Umbilical cord (tissue), 2 donors: ENCODE results near the gene MT1E. TPM values are rescaled to one million over a fixed set of nuclear protein-coding genes. Genes with fewer than 3 reads are reported as not detected.
"Not testable (repeated sequence)": the region's sequence is repeated elsewhere in the genome, so short reads cannot be mapped to it uniquely, and the experiment has no call there.

Experiments
- DNase-seq: peaks from one replicate; pipeline ENCODE4 v3.0.0-alpha.2; 2015; ENCODE audit warnings: low spot score
- total RNA-seq: library from RNA; depleted of rRNA; stranded (reverse); fragments of >200 nt; gene quantifications from one replicate; pipeline ENCODE4 v1.2.3, GENCODE V29; 2014; ENCODE audit warnings: low replicate concordance; ENCODE audit not compliant: insufficient read depth

MT1E gene
- total RNA-seq, 1 donor from 2014 or later = 47.4 TPM

DNA sequence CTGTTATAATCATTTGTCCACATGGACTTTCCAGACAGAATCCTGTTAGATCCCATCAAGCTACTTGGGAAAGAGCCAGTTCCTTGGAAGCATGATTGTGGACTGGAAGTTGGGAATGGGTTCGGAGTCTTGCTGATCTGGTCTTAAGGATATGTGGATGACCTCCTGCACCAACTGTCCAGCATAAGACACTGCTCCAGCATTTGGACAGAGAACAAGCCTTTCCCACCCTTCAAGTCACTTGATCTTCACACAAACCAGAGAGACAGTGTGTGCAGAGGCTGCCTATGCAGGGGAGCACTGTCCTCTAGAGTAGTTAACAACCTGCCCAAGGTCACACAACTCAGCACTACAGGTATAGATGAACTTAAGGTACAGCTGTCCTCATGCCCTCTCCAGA is 20.3 kb downstream of the MT1E start:
- no peak for DNase-seq

DNA sequence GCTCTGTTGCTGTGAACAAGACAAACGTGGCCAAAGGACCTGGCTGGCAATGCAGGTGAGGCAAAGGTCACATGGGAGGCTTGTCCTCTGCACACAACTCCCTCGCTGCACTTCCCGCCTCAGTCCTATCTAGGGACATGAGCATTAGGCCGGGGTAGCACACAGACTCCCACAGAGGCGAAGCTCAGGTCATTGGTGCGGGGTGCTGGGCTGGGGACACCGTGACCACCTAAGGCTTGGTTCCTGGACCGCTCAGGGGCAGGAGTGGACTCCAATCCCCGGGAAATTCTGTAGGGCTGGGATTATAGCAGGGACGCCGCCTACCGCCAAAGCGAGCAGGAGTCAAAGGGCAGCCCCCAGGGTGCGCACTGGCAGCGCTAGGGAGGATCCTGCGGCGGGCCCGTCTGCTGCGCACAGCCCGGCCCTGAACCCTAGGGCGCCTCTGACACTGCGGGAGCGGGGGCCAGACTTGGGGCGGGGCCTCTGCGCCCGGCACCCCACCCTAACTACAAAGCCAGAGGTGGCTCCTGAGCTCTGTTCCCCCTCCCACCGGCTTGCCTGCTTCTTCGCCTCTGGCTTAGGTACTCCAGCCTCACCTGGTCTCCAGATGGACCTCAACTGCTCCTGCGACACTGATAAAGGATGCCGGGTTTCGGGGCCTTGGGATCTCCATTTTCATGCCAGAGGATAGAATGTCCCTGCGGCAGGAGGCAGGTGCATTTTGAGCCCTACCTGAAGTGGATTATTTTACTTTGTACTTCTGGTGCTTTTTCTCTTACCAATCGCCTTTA is 22.3 kb downstream of the MT1E start:
- no peak for DNase-seq

DNA sequence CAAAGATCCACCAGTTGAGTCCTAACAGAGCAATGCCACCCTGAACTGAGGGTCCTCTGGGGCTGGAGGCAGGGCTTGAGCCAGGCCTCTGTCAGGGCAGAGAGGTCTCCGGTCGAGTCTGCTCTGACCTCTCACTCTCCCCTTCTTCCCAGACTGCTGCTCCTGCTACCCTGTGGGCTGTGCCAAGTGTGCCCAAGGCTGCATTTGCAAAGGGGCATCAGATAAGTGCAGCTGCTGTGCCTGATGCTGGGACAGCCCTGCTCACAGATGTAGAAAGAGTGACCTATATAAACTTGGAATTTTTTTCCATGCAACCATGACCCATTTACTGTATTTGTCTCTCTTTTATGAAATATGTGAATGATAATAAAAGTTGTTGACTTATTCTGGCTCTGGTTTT is 23.7 kb downstream of the MT1E start:
- DNase-seq = no peak

DNA sequence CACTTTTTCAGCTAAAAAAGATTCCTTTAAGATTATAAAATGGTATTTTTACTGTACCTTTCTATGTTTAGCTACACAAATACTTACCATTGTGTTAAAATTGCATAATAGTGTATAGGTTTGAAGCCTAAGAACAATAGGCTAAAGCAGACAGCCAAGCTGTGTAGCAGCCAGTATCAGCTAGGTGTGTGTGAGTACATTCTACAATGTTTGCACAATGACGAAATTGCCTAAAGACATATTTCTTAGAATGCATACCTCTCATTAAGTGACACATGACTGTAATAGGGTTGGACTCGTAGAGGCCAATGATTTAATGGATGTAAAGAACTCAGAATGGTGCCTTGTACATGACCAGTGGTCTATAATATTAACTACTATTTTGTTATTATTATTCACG is 24.2 kb downstream of the MT1E start:
- DNase-seq = no peak

DNA sequence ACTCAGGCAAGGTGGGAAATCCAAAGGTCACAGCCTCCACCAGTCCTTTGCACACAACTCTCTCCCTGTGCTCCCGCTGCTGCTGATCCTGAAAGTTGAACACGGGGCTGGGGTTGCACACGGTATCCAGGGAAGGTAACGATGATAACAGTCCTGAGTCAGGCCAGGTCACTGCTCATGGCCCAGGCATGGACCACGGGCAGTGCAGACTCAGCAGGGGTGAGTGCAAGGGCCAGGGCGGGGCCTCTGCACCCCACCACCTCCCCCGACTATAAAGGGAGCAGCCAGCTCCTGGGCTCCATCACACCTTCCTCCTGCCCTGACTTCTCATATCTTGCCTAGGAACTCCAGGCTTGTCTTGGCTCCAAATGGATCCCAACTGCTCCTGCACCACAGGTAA is 26.0 kb downstream of the MT1E start, which contains the start of gene MT1B:
MT1B (plus strand) TSS at position 301 of the 400 bp plus-strand sequence; CDS start at position 369, 68 bp downstream.
- DNase-seq = no peak

DNA sequence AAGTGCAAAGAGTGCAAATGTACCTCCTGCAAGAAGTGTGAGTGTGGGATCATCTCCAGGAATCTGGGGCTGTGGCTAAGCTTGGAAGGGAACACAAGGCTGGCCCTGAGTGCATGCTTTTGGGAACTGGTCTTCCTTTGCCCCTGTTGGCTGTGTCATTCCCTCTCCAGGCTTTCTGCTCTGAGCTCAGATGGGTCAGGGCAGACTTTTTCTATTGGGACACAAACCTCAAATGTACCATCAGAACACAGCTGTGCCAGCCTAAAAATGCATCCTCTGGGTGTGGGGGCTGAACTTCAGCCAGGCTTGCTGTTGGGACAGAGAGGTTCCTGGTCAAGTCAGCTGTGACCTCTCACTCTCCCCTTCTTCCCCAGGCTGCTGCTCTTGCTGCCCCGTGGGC is 27.0 kb downstream of the MT1E start:
- no peak for DNase-seq

DNA sequence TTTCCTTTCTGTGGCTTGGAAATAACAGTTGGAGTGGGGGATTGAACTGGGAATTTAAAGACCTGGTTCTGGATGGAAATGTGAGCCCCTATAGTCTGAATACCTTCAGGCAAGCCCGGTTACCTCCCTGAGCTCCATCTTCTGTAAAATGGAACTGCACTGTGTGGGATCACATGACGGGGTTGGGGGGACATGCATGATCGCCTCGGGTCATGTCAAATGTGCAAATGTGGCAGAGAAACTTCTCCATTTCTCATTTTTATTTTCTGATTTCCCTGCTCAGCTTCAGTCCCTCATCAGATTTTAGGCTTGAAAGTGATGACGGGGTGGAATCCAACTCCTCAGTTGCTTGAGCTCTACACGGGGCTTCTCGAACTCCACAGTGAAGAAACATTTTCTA is 27.6 kb downstream of the MT1E start:
- no peak for DNase-seq

DNA sequence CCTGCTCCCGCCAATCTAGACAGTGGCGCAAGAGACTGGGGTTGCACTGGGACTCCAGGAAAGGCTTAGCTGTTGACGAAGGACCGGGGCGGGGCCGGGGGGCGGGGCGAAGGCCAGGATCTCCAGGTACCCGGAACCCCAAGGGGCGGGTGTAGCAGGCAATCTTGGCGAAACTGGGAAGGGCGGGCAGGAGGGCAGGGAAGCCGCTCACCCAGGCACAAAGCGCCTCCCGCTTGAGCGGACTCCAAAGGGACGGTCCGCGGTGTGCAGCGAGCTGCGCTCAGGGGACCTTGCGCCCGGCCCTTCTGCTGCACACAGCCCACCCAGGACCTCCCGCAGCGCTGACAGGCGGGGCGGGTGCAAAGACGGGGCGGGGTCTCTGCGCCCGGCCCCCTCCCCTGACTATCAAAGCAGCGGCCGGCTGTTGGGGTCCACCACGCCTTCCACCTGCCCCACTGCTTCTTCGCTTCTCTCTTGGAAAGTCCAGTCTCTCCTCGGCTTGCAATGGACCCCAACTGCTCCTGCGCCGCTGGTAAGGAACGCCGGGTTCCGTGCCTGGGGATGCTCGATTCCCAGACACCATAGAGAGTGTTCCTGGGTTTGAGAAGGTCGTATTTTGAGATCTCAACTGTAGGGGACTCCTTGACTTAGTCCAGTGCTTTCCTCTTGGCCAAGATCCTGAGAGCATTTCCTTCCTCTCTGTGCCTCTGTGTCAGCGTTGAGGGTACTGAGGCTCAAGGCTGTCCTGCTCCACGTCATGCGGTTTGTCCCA is 32.2 kb downstream of the MT1E start, which contains the start of gene MT1F:
MT1F (plus strand) TSS at position 405 of the 772 bp plus-strand sequence; CDS start at position 505, 100 bp downstream.
- peak; percentile 50 for DNase-seq

DNA sequence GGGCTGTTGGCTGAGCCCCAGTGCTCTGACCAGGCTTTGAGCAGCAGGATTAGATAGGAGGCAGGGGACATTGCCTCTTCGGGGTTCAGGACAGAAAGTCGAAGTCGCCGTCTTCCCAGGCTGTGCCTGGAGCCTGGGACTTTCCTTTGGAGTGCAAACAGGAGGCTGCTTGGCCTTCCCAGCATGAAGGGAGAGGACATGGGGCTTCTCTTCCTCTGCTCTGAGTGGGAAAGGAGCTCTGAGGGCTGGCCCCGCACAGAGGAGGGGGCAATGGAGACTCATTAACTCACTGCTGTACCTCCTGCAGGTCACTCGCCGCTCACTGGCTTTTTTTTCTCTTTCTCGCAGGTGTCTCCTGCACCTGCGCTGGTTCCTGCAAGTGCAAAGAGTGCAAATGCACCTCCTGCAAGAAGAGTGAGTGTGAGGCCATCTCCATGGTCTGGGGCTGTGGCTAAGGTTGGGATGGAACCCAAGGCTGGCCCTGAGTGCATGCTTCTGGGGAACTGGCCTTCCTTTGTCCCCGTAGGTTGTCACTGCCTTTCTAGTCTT is 32.8 kb downstream of the MT1E start:
- no peak for DNase-seq

DNA sequence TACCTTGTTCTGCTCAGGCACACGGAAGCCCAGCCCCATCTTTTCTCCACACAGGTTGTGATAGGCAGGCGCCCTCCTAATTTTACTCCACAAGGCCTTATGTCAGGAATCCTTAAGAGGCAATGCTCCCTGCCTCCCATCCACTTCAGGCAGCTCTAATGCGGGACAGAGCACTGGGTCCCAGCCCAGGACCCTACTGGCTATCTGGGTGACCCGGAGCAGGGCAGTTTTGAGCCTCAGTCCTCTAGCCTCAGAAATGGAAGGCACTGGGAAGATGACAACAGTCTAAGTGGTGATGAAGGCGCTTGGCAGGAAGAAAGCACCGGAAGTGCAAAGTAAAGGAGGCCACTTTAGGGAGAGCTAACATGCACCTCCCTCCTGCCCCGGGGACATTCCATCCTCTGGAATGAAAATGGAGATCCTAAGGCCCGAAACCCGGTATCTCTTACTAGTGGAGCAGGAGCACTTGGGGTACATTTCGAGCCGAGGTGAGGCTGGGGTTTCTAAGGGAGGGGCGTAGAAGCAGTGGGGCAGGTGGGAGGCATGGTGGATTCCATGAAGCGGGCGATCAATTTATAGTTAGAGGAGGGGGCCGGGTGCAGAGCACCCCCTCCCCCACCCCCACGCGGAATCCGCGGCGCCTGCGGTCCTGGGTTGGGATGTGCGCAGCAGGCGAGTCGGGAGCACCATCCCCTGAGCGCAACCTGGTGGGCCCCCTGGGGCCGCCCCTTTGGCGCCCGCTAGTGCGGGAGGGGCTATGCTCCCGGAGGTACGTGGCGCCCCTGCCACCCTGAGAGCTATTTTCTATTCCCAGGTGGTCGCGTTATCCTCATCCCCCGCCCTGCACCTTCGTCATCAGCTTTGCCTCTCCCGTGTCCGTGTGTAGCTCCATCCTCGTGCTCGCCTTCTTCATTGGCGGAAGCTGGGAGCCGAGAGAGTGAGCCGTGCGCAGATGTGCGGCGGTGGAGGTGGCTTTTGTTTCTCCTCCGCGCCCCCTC is 37.1 kb downstream of the MT1E start:
- no peak for DNase-seq

DNA sequence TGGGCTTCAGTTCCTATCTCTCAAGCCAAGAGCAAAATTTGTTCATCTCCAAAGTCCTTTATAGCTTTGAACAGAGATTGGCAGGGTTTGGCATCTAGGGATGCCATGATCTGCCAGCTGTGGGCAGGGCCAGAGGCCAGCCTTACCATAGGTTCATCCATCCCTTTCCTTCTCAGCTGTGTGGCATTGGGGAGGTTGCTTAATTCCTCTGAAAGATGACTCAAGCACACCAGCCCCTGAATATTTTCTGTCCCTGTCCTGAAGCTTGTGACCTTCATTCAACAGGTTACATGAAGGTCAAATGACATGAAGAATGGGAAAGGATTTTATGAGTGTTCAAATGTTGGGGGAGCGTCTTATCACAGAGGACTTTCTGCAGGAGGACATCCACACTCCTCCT is 38.9 kb downstream of the MT1E start:
- no peak for DNase-seq

DNA sequence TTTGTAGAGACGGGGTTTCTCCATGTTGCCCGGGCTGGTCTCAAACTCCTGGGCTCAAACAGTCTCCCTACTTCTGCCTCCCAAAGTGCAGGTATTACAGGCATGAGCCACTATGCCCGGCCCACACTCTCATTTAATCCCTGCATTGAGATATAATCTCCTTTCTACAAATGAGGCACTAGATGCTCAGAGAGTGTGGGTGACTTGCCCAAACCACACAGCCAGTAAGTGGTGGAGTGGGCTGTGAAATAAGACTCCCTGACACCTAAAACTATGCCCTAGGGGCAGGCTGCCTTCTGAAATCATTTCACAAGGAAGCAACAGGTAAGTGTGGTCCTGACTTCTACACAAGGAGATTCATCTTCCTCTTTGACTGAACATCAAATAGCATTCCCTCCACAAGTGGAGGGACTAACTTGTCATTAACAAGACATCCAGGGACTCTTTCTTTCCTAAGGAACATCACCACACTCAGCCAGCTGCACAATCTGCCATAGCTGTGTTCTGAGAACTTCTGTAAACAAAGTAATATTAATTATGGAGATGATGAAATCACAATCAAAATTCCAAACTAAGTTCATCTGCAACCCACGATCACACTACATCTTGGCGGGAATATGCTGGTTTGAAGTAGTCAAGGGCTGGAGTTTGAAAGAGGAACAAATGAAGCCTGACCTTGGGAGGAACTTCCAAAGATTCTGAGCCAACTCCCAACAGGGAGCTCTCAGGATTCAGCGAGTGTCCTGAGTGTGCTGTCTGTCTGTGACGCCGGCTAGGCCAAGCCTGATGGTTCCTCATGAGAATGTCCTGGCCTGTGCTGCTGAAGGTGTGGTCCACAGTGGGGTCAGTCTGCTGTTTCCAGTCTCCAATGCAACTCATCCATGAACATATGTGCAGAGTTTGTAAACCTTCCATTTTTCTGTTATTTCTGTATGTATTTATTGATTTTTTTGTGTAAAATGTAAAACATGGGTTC is 40.0 kb downstream of the MT1E start:
- DNase-seq = not testable (repeated sequence)

DNA sequence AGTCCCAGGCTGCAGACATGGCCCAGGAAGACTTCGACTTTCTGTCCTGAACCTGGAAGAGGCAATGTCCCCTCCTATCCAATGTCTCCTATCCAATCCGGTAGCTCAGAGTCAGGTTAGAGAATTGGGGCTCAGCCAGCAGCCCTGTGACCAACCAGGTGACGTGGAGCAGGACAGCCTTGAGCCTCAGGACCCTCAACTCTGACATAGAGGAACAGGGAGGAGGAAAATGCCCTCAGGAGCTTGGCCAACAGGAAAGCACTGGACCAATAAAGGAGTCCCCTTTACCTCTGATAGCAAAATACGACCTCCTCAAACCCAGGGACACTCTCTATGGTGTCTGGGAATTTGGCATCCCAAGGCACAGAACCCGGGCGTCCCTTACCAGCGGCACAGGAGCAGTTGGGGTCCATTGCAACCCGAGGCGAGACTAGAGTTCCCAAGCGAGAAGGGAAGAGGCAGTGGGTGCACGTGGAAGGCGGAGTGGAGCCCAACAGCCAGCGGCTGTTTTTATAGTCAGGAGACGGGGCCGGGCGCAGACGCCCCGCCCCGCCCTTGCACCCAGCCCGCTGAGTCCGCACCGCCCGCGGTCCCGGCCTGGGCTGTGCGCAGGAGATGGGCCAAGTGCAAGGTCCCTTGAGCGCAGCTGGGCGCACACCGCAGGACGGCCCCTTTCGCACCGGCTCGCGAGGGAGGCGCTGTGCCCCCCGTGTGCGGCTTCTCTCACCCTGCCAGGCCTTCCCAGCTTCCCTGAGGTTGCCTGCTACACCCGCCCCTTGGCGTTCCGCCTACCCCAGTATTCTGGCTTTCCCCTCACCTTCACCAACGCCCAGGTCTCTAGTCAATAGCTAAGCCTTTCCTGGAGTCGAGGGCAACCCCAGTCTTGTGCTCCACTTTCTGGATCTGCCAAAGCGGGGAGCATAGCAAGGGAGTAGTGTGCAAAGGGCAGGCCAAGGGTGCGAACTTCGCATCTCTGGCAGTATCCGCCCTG is 42.3 kb downstream of the MT1E start, which contains the start of gene MT1G:
MT1G (minus strand) TSS at position 485 of the 991 bp plus-strand sequence; CDS start at position 413, 72 bp downstream.
- DNase-seq = peak; percentile 36

DNA sequence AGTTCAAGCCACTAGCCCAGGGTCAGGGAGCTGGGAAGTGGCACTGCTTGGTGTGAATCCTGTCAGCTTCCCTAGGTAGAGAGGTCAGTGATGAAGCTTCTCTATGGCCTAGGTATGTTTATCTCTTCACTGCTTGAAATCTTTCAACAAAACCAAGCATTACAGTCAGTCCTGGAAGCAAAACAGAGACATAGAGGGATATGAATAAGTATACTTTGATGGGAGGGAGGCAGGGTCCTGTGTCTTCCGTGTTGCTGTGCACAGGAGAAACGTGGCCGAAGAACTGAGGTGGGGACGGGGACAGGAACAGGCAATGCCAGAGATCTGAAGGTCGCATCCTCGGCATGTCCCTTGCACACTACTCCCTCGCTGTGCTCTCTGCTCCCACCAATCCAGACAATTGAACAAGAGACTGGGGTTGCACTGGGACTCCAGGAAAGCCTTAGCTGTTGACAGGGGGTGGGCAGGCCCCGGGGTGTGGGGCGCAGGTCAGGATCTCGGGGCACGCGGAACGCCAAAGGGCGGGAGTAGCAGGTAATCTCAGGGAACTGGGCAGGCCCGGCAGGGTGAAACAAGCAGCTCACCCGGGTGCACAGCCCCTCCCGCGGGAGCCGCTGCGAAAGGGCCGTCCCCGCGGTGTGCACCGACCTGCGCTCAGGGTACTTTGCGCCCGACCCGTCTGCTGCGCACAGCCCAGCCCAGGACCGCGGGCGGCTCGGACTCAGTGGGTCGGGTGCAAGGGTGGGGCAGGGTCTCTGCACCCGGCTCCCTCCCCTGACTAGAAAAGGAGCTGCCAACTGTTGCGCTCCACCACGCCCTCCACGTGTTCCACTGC is 43.6 kb downstream of the MT1E start, which contains the start of gene MT1H:
MT1H (plus strand) TSS at position 810 of the 835 bp plus-strand sequence. CDS start 71 bp downstream, outside the sequence.
- no peak for DNase-seq

DNA sequence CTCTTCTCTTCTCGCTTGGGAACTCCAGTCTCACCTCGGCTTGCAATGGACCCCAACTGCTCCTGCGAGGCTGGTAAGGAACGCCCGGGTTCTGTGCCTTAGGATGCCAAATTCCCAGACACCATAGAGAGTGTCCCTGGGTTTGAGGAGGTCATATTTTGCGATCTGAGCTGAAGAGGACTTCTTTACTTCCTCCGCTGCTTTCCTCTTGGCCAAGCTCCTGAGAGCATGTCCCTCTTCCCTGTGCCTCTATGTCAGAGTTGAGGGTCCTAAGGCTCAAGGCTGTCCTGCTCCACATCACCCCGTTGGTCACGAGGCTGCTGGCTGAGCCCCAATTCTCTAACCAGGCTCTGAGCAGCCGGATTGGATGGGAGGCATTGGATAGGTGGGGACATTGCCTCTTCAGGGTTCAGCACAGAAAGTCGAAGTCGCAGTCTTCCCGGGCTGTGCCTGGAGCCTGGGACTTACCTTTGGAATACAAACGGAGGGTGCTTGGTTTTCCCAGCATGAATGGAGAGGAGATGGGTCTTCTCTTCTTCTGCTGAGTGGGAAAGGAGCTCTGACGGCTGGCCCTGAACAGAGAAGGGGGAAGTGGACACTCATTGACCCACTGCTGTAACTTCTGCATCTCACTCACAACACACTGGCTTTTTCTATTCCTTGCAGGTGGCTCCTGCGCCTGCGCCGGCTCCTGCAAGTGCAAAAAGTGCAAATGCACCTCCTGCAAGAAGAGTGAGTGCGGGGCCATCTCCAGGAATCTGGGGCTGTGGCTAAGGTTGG is 44.4 kb downstream of the MT1E start:
- no peak for DNase-seq

DNA sequence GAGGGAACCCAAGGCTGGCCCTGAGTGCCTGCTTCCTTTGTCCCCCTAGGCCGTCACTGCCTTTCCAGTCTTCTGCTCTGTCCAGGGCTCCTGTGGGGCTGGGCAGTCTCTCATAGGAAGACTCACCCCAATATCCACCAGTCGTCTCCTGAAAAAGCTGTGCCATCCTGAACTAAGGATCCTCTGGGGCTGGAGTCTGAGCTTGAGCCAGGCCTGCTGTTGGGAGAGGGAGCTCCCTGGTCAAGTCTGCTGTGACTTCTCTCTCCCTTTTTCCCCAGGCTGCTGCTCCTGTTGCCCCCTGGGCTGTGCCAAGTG is 45.0 kb downstream of the MT1E start:
- DNase-seq = no peak

DNA sequence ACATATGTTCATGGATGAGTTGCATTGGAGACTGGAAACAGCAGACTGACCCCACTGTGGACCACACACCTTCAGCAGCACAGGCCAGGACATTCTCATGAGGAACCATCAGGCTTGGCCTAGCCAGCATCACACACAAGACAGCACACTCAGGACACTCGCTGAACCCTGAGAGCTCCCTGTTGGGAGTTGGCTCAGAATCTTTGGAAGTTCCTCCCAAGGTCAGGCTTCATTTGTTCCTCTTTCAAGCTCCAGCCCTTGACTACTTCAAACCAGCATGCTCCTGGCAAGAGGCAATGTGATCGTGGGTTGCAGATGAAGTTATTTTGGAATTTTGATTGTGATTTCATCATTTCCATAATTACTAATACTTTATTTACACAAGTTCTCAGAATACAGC is 46.1 kb downstream of the MT1E start:
- not testable (repeated sequence) for DNase-seq
